HCEC 1CT (cell line): ENCODE results near the gene GOLGA6C.
"Not testable (repeated sequence)": the region's sequence is repeated elsewhere in the genome, so short reads cannot be mapped to it uniquely, and the experiment has no call there.

ENCODE experiments used
- DNase-seq: peaks from one replicate; pipeline ENCODE4 v3.0.0-alpha.2; 2017

Gene GOLGA6C, protein sequence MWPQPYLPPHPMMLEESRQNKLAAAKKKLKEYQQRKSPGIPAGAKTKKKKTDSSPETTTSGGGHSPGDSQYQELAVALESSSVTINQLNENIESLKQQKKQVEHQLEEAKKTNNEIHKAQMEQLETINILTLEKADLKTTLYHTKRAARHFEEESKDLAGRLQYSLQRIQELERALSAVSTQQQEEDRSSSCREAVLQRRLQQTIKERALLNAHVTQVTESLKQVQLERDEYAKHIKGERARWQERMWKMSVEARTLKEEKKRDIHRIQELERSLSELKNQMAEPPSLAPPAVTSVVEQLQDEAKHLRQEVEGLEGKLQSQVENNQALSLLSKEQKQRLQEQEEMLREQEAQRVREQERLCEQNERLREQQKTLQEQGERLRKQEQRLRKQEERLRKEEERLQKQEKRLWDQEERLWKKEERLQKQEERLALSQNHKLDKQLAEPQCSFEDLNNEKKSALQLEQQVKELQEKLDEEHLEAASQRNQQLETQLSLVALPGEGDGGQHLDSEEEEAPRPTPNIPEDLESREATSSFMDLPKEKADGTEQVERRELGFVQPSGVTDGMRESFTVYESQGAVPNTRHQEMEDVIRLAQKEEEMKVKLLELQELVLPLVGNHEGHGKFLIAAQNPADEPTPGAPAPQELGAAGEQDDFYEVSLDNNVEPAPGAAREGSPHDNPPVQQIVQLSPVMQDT

DNA sequence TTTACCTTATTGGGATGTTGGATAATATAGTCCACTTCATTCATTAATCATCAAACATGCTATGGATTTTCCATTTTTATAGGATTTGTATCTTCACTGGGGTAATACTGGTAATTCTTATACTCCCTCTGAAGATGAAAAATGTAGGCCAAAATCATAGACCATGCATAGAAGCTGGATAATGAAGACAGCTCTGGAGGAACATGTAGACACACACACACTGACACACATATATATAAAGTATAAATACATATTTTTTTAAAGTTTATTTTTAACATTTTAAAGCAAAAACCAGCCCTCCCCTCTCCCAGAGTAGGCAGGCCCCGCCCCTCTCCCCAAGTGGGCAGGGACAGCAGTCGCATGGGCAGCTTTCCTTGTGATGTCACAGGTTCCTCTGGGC, at the start of gene GOLGA6C:
Gene GOLGA6C (plus strand): TSS at position 301 of the 400 bp plus-strand sequence. CDS start 265 bp downstream, outside the sequence.
- not testable (repeated sequence) for DNase-seq

DNA sequence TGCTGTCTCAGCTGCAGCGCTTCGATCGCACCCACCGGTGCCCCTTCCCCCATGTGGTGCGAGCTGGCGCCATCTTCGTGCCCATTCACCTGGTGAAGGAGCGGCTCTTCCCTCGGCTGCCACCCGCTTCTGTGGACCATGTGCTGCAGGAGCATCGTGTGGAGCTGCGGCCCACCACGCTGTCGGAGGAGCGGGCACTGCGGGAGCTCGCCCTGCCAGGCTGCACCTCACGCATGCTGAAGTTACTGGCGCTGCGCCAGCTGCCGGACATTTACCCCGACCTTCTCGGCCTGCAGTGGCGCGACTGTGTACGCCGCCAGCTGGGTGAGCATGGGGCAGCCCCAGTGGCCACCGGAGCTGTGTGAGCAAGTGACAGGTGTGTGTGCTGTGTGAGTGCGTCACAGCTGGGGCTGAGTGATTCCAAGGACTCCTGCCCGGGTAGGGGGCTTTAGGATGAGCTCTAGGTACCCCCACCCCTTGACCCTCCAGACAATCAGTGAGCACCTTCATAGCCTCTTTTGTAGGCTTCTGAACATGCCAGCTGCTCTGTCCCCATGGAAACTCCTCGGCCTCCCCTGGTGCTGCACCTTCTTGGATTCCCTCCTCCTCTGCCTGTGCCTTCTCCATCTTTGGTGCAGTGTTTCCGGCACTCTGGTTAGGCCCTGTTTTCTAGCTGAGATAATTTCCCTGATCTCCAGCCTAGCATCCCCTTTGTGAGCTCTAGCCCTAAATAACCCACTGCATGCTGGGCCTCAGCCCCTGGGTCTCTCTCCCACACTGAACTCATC, 49.4 kb upstream of the GOLGA6C start:
- no peak for DNase-seq

DNA sequence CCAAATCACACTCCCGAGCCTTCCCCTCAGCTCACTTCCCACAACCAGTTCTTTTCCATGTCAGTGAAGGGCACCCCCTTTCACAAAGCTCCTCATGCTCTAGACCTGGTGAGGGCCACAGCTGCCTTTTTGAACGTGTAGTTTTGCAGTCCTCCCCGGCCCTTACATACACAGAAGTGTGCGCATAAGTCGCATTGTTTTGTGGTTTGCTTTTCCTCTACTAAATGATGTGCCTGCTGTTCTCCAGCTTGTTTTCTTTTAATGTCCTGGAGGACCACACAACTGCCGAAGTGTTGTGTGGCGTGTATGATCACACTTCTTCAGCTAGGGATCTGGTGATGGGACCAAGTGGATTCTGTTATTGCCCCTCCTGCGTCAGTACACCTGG, 48.9 kb upstream of the GOLGA6C start:
- no peak for DNase-seq

DNA sequence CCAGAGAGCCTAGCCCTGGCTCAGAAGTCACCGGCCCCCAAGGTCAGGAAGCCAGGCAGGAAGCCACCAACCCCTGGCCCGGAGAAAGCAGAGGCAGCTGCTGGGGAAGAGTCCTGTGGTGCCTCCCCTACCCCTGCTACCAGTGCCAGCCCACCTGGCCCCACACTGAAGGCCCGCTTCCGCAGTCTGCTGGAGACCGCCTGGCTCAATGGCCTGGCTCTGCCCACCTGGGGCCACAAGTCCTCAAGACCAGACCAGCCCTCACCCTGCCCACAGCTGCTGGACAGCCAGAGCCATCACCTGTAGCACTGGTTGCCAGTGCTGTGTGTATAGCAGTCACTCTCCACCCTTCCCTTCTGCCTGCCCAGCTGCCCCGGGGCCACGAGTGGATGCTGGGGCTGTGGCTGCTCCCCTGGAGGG, 47.3 kb upstream of the GOLGA6C start:
- DNase-seq, result no peak

DNA sequence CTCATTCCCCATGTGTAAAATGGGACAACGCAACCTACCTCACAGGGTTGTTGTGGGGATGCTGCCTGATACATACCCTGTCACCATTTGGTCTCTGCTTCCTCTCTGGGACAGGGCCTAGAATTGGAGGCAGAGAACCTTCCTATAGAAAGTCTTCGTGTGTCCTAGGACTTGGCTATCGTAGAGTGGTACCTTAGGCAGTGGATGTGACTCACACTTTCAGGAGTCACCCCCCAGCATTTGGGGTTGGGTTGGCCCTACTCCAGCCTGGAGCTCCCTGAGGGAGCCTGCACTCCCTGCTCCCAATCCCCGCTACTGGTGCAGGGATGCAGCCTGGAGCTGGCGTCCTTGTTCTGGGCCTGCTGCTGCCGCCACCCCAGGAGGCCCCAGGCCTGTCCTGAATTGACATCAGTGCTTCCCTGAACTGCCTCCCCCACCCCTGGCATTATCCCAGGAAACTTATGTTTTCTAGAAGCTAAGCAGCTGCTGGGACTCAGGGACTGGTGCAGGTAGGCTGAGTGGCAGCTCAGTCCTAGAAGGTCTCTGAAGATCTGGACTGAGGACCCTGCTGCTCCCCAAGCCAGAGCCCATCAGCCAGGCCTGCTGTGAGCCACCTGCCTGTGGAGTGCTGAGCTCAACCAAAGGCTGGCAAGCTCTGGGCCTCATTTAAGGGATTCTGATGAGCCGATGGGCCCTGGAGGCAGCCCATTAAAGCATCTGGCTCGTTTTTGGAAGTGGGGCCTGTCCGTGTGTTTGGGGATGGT, 46.5 kb upstream of the GOLGA6C start:
- no peak for DNase-seq

DNA sequence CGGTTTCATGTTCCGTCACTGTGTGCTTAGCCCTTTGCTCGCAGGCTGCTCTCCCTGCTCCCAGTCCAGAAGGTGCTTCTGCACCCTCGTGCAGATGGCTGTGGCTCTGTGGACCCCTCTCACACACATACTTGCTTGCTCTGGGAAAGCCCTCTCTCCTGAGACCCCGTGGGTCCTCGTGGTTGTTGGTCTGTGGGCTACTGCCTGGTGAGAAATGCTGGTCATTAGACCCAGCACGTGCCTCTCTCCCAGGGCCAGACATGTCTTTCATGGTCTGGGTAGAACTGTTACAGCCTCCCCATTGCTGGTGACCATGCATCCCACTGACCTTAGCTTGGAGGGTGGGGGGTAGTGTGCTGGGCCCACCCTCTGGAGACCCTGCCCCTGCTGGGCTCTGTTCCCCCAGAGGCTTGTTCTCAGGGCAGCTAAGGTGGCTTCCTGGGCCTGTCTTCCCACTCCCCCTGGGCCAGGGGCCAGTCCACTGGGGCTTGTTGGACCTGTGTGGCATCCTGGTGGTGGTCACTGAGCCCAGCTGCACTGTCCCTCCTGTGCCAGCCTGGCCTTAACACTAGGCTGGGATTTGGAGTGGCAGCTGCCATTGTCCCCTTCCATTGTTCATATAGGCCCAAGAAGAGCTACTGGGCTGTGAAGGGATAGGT, 45.8 kb upstream of the GOLGA6C start:
- no peak for DNase-seq

DNA sequence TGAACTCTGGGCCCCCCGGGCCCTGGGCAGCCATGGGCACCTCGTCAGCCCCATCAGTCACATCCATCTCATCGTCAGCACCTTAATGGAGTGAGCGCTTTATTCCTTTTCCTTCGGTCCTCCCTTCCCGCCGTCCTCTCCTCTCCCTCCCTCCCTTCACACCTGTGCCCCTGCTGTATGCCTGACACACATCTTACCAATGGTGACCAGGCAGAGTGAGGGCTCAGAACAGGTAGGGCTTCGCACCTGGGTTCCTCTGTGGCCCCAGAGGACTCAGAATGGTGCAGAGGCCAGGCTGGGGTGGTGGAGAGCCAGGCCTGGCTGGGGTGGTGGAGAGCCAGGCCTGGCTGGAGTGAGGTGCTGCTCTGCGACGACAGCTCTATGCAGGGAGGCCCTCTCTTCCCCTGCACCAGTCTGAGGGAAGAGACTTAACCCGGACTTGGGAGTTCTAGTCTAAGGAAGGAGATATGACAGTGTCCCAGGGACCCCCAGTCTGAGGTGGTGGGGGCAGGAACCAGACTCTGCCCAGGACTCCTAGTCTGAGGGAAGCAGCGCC, 44.8 kb upstream of the GOLGA6C start:
- no peak for DNase-seq

DNA sequence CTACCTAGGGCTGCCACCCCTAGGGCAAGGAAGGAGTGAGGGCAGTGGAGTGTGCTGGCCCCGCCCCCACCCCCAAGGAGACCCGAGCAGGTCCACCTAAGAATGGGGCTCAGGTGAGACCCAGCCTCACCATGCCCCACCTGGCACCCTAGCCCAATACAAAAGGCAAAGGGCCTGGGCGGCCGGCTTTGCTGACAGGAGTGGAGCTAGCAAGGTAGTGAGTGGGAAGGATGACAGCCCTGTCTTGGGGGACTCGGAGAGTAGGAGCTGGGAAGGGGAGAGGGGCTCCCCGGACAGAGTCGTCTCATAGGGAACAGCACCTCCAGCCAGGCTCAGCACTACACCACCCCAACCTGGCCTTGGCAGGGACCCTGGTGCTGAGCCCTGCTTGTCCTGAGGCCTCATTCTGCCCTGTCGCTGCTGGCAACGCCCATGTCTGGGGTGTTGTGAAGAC, 44.3 kb upstream of the GOLGA6C start:
- no peak for DNase-seq

DNA sequence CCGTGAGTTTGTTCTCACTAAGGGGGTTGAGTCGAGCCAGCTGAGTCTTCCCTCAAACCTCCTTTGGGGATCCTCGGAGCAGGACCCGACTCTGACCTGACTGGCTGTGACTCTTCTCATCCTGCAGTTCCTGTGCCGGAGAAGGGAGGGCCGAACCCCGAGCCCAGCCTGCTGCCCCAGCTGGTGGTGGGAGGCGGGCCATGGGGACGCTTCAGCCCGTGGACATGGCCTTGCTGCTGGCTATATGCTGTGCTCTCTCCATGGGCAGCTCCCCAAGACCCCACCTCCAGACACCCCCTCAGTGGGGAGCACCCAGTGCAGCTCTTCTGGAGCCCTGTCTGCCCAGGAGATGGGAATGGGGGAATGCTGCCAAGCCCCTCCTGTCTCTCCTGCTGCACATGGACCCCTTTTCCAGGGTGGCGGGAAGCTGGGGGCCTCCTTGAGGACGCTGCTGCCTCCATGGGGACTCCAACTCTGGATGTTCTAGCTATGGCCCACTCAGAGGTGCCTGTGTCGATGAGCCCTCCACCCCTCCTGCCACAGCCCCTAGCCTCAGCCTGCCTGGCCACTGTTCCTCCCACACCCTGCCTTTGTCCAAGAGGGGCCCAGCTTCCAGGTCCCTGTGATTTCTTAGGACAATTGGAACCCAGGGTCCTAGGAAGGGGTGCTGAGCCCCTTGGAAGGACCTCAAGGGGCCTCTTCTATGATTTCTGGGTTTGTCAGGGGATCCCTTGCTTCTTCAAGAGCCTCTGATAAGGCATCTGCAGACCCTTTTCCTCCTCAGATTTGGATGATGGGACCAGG, 43.6 kb upstream of the GOLGA6C start:
- DNase-seq, result no peak

DNA sequence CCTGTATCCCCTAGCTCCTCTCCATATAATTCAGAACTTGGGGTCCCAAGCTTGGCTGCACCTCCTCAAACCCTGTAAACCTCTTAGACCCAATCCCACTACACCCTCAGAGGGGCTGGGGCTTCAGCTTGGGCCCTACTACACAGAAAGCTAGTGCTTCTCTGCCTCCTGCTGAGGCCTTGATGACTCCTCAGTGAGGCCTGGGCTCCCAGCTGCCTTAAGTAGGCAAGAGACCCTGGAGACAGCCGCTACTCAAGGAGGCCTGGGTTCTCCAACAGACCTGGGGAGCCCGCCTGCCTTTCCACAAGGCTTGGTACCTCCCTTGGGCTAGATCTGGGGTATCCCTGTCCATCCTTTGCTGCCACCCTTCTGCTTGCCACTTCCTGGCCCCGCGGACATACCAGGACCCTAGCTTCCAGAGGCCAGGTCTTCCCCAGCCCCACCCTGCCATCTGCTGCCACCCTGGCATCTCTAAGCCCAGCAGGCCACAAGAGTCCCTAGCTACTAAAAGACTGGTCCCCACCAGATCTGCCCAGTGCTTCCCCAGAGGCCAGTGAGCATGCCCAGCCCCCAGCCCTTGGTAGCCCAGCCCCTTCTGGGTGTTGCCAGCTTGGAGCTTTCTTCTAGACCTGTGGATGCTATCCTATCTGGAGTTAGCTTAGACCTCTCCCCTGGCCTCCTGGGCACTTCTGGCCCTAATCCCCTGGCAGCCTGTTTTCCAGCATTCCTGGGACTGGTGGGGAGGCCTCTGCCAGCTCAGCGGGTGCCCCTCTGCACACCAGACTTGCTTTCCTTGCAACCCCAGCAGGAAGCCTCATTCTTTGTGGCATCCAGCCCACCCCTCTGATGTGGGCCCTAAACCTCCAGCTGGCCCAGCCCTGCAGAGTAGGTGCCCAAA, 42.8 kb upstream of the GOLGA6C start:
- no peak for DNase-seq

DNA sequence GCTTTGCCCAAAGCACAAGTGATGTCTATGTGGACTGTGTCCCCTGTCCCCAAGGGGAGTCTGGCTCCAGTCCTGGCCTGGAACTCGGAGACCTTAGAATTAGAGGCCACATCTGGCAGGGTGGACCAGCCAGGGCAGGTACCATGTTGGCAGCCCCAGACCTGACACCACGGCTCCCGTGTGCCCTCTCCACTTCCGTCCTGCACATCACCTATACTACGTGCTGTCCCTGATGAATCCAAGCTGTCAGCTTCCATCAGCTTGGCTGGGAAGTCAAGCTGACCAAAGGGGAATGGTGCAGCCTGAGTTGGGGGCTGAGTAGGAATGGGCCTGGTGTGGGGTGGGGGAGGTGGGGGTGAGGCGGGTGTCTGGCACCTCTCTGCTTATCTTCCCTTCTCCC, 41.1 kb upstream of the GOLGA6C start:
- DNase-seq, result no peak

DNA sequence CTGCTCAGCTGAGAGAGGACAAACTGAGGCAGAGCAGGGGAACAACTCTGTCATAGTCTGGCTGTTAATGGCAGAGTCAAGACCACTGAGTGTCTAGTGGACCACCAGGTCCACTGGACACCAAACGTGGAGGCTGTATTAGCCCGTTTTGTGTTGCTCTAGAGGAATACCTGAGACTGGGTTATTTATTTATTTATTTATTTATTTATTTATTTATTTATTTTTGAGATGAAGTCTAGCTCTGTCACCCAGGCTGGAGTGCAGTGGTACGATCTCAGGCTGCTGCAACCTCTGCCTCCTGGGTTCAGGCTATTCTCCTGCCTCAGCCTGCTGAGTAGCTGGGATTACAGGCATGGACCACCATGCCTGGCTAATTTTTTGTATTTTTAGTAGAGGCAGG, 40.6 kb upstream of the GOLGA6C start:
- DNase-seq, result not testable (repeated sequence)

DNA sequence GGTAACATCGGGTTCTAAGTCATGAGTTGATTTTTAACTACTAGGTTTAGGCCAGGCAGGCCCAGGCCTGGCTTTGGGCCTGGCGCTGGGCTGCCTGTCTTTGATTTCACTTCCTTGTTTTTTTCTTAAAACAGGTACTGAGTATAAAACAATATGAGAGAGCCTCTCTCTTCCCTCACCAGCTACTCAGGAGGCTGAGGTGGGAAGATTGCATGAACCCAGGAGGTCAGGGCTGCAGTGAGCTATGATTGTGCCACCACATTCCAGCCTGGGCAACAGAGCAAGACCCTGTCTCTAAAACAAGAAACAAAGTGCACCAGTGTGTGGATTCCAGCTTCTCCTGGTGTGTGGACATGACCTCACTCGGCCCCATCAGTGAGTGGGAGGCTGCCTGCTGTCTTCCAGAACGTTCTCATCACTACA, 38.6 kb upstream of the GOLGA6C start:
- not testable (repeated sequence) for DNase-seq

DNA sequence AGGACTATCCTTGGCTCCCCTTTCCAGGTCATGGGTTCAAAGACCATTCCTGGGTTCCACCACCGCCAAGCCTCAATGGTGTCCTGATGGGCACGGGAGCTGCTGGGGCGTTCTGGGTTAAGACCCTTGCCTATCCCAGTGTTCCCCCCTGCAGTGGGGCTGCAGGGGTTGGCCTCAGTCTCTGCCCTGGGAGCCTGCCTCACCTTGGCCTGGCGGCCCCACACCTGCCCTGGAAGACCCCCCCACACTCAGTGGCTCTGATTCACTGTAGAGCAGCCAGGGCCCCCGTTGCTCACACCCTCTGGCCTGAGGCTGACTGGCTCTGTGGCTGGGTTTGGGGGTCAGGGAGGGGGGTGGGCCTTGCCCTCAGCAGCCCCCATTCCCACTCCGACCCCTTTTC, 34.4 kb upstream of the GOLGA6C start:
- DNase-seq, result no peak

DNA sequence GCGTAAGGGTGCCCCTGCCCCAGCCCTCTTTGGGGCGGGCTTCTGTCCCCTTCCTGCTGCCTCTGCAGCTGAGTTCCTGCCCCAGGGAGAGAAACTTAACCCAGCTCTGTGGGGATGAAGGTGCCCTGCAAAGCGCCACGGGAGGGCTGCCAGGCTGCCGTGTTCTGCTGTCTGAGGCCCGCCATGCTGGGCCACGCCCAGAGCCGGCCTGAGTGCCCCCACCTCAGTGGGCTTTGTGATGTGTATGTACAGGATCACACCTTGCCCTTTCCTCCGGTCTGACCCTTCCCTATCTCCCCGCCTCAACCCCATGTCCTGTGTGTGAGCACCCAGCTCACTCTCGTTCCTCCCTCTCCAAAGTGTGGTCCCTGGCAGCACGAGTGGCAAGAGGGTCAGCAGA, 33.9 kb upstream of the GOLGA6C start:
- no peak for DNase-seq

DNA sequence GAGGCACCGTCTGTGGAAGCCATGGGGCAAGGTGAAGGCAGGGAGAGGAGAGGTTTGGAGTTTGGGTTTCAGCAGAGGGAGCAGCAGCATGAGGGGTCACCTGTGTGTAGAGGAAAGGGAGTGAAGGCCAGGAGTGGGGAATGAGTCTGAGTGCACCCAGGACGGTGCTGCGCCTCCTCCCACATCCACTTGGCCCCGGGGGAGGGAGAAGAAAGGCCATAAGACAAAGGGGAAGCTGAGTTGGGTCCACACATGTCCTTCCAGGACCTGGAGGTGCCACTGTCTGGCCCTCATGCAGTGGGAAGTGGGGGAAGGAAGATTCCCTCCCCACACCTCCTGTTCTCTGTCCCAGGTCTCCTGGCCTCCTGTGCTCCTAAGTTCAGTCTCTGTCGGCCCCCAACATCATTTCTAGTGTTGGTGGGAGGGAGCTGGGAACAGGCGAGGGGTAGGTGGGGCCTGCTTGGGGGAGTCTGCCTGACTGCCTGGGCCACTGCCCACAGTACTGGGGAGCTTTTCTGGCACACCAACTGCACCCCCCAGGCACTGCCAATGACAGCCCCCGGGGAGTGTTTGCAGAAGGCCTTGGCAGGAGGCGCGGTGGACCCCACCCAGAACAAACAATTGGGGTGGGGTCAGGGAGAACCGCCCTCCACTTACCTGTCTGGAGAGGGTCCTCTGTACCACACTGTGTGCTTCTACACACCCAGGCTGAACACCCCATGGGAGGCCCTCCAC, 32.9 kb upstream of the GOLGA6C start:
- not testable (repeated sequence) for DNase-seq

DNA sequence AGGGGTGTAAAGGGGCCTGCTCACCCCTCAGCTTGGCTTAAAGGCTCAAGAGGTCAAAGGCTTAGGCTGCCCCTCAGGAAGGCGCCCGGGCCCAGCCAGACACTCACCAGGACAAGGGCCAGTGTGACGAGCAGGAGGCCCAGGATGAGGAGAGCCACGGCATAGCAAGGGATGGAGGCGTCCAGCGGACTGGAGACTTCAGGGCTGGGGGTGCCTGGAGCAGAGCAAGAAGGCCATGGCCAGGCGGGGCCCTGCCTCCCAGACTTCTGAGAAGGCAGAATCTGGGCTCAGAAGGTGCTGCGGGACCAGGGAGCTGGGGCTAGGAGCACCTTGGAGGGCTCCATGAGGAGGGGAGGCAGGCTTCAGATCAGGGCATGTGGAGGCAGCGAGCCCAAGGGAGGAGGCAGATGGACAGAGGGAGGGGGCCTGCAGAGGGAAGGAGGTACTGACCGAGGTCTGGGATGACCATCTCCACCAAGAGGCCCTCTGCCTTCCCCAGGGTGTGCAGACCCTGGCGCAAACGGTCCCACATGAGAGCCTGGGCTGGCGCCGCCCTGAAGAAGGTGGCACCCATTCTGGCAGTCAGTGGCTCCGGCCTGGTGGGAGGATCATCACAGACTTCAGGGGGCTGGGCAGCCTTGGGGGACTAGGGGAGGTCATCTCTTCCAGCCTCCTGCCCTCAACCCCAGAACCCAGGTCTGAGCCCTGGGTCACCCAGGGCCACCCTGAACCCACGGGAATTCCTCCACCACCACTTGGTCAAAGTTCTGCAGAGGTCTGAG, 32.0 kb upstream of the GOLGA6C start:
- no peak for DNase-seq

DNA sequence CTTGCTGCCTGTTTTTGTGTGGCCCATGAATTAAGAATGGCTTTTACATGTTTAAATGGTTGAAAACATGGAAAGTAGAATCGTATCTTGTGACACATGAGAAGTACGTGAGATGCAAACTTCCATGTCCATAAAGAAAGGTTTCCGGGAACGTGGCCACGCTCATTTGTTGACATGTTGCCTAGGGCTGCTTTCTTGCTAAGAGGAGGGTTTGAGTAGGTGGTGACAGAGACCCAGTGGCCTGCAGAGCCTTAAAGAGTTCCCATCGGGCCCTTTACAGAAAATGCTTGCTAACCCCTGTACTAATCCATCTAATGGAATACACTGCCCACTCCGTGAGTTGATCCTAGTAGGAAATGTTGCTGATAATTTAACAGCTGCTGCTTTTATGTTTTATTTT, 31.0 kb upstream of the GOLGA6C start:
- DNase-seq, result not testable (repeated sequence)
